ENCODE results near the gene C7orf57.

The C7orf57 gene

DNA sequence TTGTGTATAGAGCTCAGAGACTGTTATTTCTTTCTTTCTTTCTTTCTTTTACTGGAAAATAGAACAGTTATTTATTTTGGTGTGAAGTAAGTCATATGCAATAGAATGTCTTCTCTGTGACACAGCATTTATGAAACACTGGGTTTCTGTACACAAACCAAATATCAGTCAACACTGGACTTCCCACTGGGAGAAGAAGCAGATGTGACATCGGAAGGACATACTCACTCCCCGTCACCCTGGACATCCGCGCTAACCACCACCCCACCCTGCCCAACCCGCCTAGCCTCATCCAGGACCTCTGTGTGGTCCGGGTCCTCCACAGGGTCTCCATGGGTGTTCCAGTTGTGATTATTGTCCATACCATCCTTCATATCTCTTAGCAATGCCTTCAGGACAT lies 28.5 kb upstream of the C7orf57 start:
- Histone ChIP-seq H3K4me1 (ENCODE audit: control insufficient read depth, insufficient read depth, low read length) (no peaks in the 10 kb centered on the region), H3K4me2 (ENCODE audit: low read length) (no peak overlapping the region), H3K27me3 (ENCODE audit: control insufficient read depth, insufficient read depth, low read length) (peaks cover 24% of the 10 kb centered on the region), H3K36me3 (ENCODE audit: insufficient read depth, low read length) (no peaks in the 10 kb centered on the region), H3K9me3 (replicated peaks; ENCODE audit: low read length) (no peaks in the 10 kb centered on the region), H3K9ac (ENCODE audit: low read depth, low read length) (no peak overlapping the region), H3K4me3 (ENCODE audit: low read length) (no peak overlapping the region)

DNA sequence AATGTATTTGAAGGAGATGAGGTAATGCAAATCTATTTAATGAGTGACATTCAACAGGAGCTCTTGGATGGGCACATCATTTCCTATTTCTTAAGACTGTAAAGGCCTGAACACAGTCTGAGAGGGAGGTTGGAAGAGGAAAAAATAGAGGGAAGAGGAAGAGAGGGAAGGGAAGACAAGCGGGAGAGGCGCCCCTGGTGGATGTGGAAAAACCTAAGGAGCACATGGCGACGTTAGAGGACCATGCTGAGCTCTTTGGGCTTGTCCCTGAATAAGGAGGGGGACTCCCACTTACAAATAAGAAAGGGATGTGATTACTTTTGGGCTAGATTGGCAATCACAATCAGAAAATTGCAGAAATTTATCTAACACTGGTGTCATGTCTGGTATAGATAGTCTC lies 26.1 kb upstream of the C7orf57 start:
- H3K9ac ChIP-seq (ENCODE audit: low read depth, low read length), result no peak overlapping the region
- H3K4me2 ChIP-seq (ENCODE audit: low read length), result no peak overlapping the region
- H3K27me3 ChIP-seq (ENCODE audit: control insufficient read depth, insufficient read depth, low read length), result peaks cover 28% of the 10 kb centered on the region
- H3K4me3 ChIP-seq (ENCODE audit: low read length), result no peak overlapping the region
- H3K36me3 ChIP-seq (ENCODE audit: insufficient read depth, low read length), result no peaks in the 10 kb centered on the region
- H3K9me3 ChIP-seq (replicated peaks; ENCODE audit: low read length), result no peaks in the 10 kb centered on the region
- H3K4me1 ChIP-seq (ENCODE audit: control insufficient read depth, insufficient read depth, low read length), result no peaks in the 10 kb centered on the region

DNA sequence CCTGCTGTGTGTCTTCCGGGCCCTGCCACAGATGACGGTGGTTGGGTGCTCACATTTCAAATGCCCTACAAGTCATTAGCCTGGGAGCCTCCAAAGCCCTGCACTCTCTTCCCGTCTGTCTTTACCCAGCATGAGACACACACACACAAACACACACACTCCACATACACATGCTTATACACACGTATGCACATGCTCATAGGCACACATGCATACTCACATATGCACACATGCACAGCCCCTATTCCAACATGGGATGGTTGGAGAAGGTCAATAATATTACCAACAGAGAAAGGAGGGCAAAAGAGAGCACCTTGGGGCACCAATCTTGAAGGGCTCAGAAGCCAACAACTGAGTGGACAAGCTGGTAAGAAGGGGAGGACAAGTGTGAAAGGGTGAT lies 25.4 kb upstream of the C7orf57 start:
- no peaks in the 10 kb centered on the region for H3K36me3 ChIP-seq (ENCODE audit: insufficient read depth, low read length)
- no peaks in the 10 kb centered on the region for H3K4me1 ChIP-seq (ENCODE audit: control insufficient read depth, insufficient read depth, low read length)
- H3K4me2 ChIP-seq (ENCODE audit: low read length), result no peak overlapping the region
- no peaks in the 10 kb centered on the region for H3K9me3 ChIP-seq (replicated peaks; ENCODE audit: low read length)
- no peak overlapping the region for H3K4me3 ChIP-seq (ENCODE audit: low read length)
- H3K9ac ChIP-seq (ENCODE audit: low read depth, low read length), result no peak overlapping the region
- H3K27me3 ChIP-seq (ENCODE audit: control insufficient read depth, insufficient read depth, low read length), result peaks cover 24% of the 10 kb centered on the region

GRCh38 chr7:48011323-48011722 lies 24.0 kb upstream of the C7orf57 start:
- Histone ChIP-seq H3K4me3 (ENCODE audit: low read length) (no peak overlapping the region), H3K4me1 (ENCODE audit: control insufficient read depth, insufficient read depth, low read length) (no peaks in the 10 kb centered on the region), H3K36me3 (ENCODE audit: insufficient read depth, low read length) (no peaks in the 10 kb centered on the region), H3K9me3 (replicated peaks; ENCODE audit: low read length) (no peaks in the 10 kb centered on the region), H3K9ac (ENCODE audit: low read depth, low read length) (no peak overlapping the region), H3K27me3 (ENCODE audit: control insufficient read depth, insufficient read depth, low read length) (peaks cover 22% of the 10 kb centered on the region), H3K4me2 (ENCODE audit: low read length) (no peak overlapping the region)

GRCh38 chr7:48011951-48012350 lies 23.4 kb upstream of the C7orf57 start:
- H3K4me3 ChIP-seq (ENCODE audit: low read length), result no peak overlapping the region
- no peaks in the 10 kb centered on the region for H3K9me3 ChIP-seq (replicated peaks; ENCODE audit: low read length)
- H3K36me3 ChIP-seq (ENCODE audit: insufficient read depth, low read length), result no peaks in the 10 kb centered on the region
- no peak overlapping the region for H3K4me2 ChIP-seq (ENCODE audit: low read length)
- no peaks in the 10 kb centered on the region for H3K4me1 ChIP-seq (ENCODE audit: control insufficient read depth, insufficient read depth, low read length)
- H3K27me3 ChIP-seq (ENCODE audit: control insufficient read depth, insufficient read depth, low read length), result peaks cover 24% of the 10 kb centered on the region
- H3K9ac ChIP-seq (ENCODE audit: low read depth, low read length), result no peak overlapping the region

- Histone ChIP-seq H3K9me3 (replicated peaks; ENCODE audit: low read length) (no peaks in the 10 kb centered on the region), H3K4me2 (ENCODE audit: low read length) (no peak overlapping the region), H3K27me3 (ENCODE audit: control insufficient read depth, insufficient read depth, low read length) (peaks cover 33% of the 10 kb centered on the region), H3K4me1 (ENCODE audit: control insufficient read depth, insufficient read depth, low read length) (no peaks in the 10 kb centered on the region), H3K4me3 (ENCODE audit: low read length) (no peak overlapping the region), H3K36me3 (ENCODE audit: insufficient read depth, low read length) (no peaks in the 10 kb centered on the region), H3K9ac (ENCODE audit: low read depth, low read length) (no peak overlapping the region)
Measured at GRCh38 chr7:48016641-48017040, 18.7 kb upstream of the C7orf57 start.

GRCh38 chr7:48017674-48018073 lies 17.7 kb upstream of the C7orf57 start:
- H3K4me2 ChIP-seq (ENCODE audit: low read length), result no peak overlapping the region
- no peak overlapping the region for H3K4me3 ChIP-seq (ENCODE audit: low read length)
- H3K36me3 ChIP-seq (ENCODE audit: insufficient read depth, low read length), result no peaks in the 10 kb centered on the region
- H3K4me1 ChIP-seq (ENCODE audit: control insufficient read depth, insufficient read depth, low read length), result no peaks in the 10 kb centered on the region
- no peak overlapping the region for H3K9ac ChIP-seq (ENCODE audit: low read depth, low read length)
- H3K27me3 ChIP-seq (ENCODE audit: control insufficient read depth, insufficient read depth, low read length), result peaks cover 29% of the 10 kb centered on the region
- no peaks in the 10 kb centered on the region for H3K9me3 ChIP-seq (replicated peaks; ENCODE audit: low read length)

DNA sequence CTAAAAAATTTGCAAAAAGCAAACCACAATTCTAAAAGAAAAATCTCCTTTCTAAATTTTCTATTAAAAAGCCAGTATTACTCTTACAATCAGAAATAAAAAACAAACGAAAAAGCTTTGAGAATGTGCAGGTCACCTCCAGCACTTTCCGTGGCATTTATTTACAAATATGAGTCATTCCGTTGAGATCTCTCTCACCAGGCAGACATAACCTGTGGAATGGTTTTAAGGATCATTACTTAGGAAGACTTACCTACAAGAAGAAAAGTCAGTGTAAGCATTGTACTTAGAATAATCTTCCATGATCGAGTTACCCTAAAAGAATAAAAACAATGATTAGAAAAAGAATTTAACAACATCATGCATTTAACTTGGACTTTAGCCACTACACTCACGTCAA lies 9.7 kb upstream of the C7orf57 start:
- Histone ChIP-seq H3K4me2 (ENCODE audit: low read length) (no peak overlapping the region), H3K36me3 (ENCODE audit: insufficient read depth, low read length) (no peaks in the 10 kb centered on the region), H3K9ac (ENCODE audit: low read depth, low read length) (no peak overlapping the region)

GRCh38 chr7:48028938-48029337 lies 6.4 kb upstream of the C7orf57 start, which contains the start of gene SUN3:
TSS of gene SUN3 (minus strand) at chr7:48029107. CDS start at chr7:48028938, 169 bp downstream.
- H3K4me2 ChIP-seq (ENCODE audit: low read length), result no peak within 1 kb of the TSS
- no peaks in the 10 kb centered on the region for H3K36me3 ChIP-seq (ENCODE audit: insufficient read depth, low read length)
- H3K4me3 ChIP-seq (ENCODE audit: low read length), result no peak within 1 kb of the TSS
- H3K9ac ChIP-seq (ENCODE audit: low read depth, low read length), result no peak within 1 kb of the TSS
- H3K9me3 ChIP-seq (replicated peaks; ENCODE audit: low read length), result no peaks in the 10 kb centered on the region
- H3K27me3 ChIP-seq (ENCODE audit: control insufficient read depth, insufficient read depth, low read length), result peaks cover 65% of the 10 kb centered on the region
- H3K4me1 ChIP-seq (ENCODE audit: control insufficient read depth, insufficient read depth, low read length), result no peaks in the 10 kb centered on the region

More for the DNA sequence above, 9.7 kb upstream of the C7orf57 start:
- H3K9me3 ChIP-seq (replicated peaks; ENCODE audit: low read length), result no peaks in the 10 kb centered on the region
- H3K4me1 ChIP-seq (ENCODE audit: control insufficient read depth, insufficient read depth, low read length), result no peaks in the 10 kb centered on the region
- peaks cover 68% of the 10 kb centered on the region for H3K27me3 ChIP-seq (ENCODE audit: control insufficient read depth, insufficient read depth, low read length)
- H3K4me3 ChIP-seq (ENCODE audit: low read length), result no peak overlapping the region

DNA sequence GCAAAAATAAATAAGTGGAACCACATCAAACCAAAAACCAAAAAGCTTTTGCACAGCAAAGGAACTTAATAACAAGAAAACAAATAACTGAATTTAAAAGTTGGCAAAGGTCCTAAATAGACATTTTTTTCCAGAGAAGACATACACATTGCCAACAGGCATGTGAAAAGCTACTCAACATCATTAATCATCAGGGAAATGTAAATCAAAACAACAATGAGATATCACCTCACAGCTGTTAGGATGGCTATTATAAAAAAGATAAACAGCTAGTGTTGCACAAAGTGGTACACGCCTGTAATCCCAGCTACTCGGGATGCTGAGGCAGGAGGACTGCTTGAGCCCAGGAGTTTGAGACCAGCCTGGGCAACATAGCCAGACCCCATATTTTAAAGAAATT lies 4.2 kb upstream of the C7orf57 start:
- Histone ChIP-seq H3K4me1 (ENCODE audit: control insufficient read depth, insufficient read depth, low read length) (peaks cover 7% of the 10 kb centered on the region), H3K4me2 (ENCODE audit: low read length) (no peak overlapping the region), H3K27me3 (ENCODE audit: control insufficient read depth, insufficient read depth, low read length) (peaks cover 61% of the 10 kb centered on the region), H3K9me3 (replicated peaks; ENCODE audit: low read length) (no peaks in the 10 kb centered on the region), H3K4me3 (ENCODE audit: low read length) (no peak overlapping the region), H3K9ac (ENCODE audit: low read depth, low read length) (no peak overlapping the region), H3K36me3 (ENCODE audit: insufficient read depth, low read length) (no peaks in the 10 kb centered on the region)

DNA sequence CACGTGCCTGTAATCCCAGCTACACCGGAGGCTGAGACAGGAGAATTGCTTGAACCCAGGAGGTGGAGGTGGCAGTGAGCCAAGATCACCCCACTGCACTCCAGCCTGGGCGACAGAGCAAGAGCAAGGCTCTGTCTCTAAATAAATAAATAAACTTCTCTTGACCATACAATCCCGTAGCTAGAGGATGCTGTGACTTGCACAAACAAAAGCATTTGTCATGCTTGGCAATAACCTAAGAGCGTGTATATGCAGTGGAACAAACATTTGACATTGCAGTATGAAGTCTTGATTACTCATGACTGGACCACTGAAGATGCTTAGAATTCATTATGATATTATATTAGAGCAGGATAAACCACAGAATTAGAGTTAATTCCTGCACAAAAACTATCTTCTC lies 1.4 kb upstream of the C7orf57 start:
- Histone ChIP-seq H3K4me2 (ENCODE audit: low read length) (no peak overlapping the region), H3K9me3 (replicated peaks; ENCODE audit: low read length) (no peaks in the 10 kb centered on the region), H3K4me1 (ENCODE audit: control insufficient read depth, insufficient read depth, low read length) (peaks cover 10% of the 10 kb centered on the region), H3K36me3 (ENCODE audit: insufficient read depth, low read length) (no peaks in the 10 kb centered on the region), H3K9ac (ENCODE audit: low read depth, low read length) (no peak overlapping the region), H3K27me3 (ENCODE audit: control insufficient read depth, insufficient read depth, low read length) (peaks cover 49% of the 10 kb centered on the region), H3K4me3 (ENCODE audit: low read length) (no peak overlapping the region)

GRCh38 chr7:48035967-48036478 lies 680 bp downstream of the C7orf57 start:
- Histone ChIP-seq H3K27me3 (ENCODE audit: control insufficient read depth, insufficient read depth, low read length) (peaks cover 40% of the 10 kb centered on the region), H3K9me3 (replicated peaks; ENCODE audit: low read length) (no peaks in the 10 kb centered on the region), H3K4me2 (ENCODE audit: low read length) (peak overlapping the region; percentile 98), H3K9ac (ENCODE audit: low read depth, low read length) (no peak overlapping the region), H3K4me1 (ENCODE audit: control insufficient read depth, insufficient read depth, low read length) (peaks cover 13% of the 10 kb centered on the region), H3K4me3 (ENCODE audit: low read length) (peak overlapping the region; percentile 77), H3K36me3 (ENCODE audit: insufficient read depth, low read length) (no peaks in the 10 kb centered on the region)
